Loucy (cell line): Measurements from ENCODE around the gene C16orf78.

Experiments used
- CTCF ChIP-seq: fragments of 200-600 bp; sonication (generic); conservative IDR thresholded peaks from 2 replicates; pipeline ENCODE4 v1.5.1; 2014; ENCODE audit warnings: mild to moderate bottlenecking, antibody characterized with exemption, low read length
- EZH2phosphoT487 ChIP-seq: fragments of 200-600 bp; IDR thresholded peaks from 2 replicates; pipeline ENCODE4 v1.6.1; 2018; ENCODE audit warnings: antibody characterized with exemption, mild to moderate bottlenecking, moderate library complexity, borderline replicate concordance

- no peak for TF ChIP-seq CTCF
- TF ChIP-seq EZH2phosphoT487, result no peak
Observed at GRCh38 chr16:49351096-49351487, 22.5 kb upstream of the C16orf78 start.
